ENCODE results near the gene DCXR. TPM values are rescaled to one million over a fixed set of nuclear protein-coding genes. Genes with fewer than 3 reads are reported as not detected.

DCXR gene
- total RNA-seq, 1 donor from 2014 or later: 158 TPM

- no peak for TF ChIP-seq CTCF (conservative IDR thresholded peaks at IDR 0.05)
- H3K36me3 Mint-ChIP-seq: peaks cover 4% of the 10 kb centered on the region
- H3K4me1 Mint-ChIP-seq (ENCODE audit: unreplicated experiment): peaks cover 14% of the 10 kb centered on the region
- H3K4me3 Mint-ChIP-seq: no peak overlapping the region
- no peak for DNase-seq (ENCODE audit: extremely low spot score, unreplicated experiment)
- H3K9me3 Mint-ChIP-seq: no peaks in the 10 kb centered on the region
- H3K27ac Mint-ChIP-seq: no peak overlapping the region
- no peaks in the 10 kb centered on the region for H3K27me3 Mint-ChIP-seq
Observed at GRCh38 chr17:82001571-82002056, 35.9 kb downstream of the DCXR start.

- Mint-ChIP-seq H3K27me3 (no peaks in the 10 kb centered on the region), H3K36me3 (peaks cover 4% of the 10 kb centered on the region), H3K9me3 (no peaks in the 10 kb centered on the region), H3K4me1 (ENCODE audit: unreplicated experiment) (peaks cover 11% of the 10 kb centered on the region), H3K27ac (no peak overlapping the region), H3K4me3 (no peak overlapping the region)
- no peak for DNase-seq (ENCODE audit: extremely low spot score, unreplicated experiment)
- no peak for TF ChIP-seq CTCF (conservative IDR thresholded peaks at IDR 0.05)
Observed at GRCh38 chr17:82000803-82001570, 36.5 kb downstream of the DCXR start.

- H3K36me3 Mint-ChIP-seq: peaks cover 4% of the 10 kb centered on the region
- DNase-seq (ENCODE audit: extremely low spot score, unreplicated experiment): no peak
- no peak for TF ChIP-seq CTCF (conservative IDR thresholded peaks at IDR 0.05)
- H3K27ac Mint-ChIP-seq: no peak overlapping the region
- peaks cover 10% of the 10 kb centered on the region for H3K4me1 Mint-ChIP-seq (ENCODE audit: unreplicated experiment)
- H3K9me3 Mint-ChIP-seq: no peaks in the 10 kb centered on the region
- no peaks in the 10 kb centered on the region for H3K27me3 Mint-ChIP-seq
- H3K4me3 Mint-ChIP-seq: no peak overlapping the region
Observed at GRCh38 chr17:81999976-82000802, 37.3 kb downstream of the DCXR start.

GRCh38 chr17:81999587-81999975 lies 37.9 kb downstream of the DCXR start:
- no peak for DNase-seq (ENCODE audit: extremely low spot score, unreplicated experiment)
- Mint-ChIP-seq H3K27ac (no peak overlapping the region), H3K4me1 (ENCODE audit: unreplicated experiment) (peaks cover 13% of the 10 kb centered on the region), H3K36me3 (peaks cover 4% of the 10 kb centered on the region), H3K27me3 (no peaks in the 10 kb centered on the region), H3K4me3 (no peak overlapping the region), H3K9me3 (no peaks in the 10 kb centered on the region)
- no peak for TF ChIP-seq CTCF (conservative IDR thresholded peaks at IDR 0.05)

- Mint-ChIP-seq H3K9me3 (no peaks in the 10 kb centered on the region), H3K36me3 (peaks cover 4% of the 10 kb centered on the region), H3K27ac (no peak overlapping the region), H3K27me3 (no peaks in the 10 kb centered on the region), H3K4me3 (no peak overlapping the region), H3K4me1 (ENCODE audit: unreplicated experiment) (peaks cover 16% of the 10 kb centered on the region)
- DNase-seq (ENCODE audit: extremely low spot score, unreplicated experiment): no peak
- TF ChIP-seq CTCF (conservative IDR thresholded peaks at IDR 0.05): no peak
Observed at GRCh38 chr17:81998691-81999438, 38.6 kb downstream of the DCXR start.
